HG03064 (cell line): ENCODE results near the gene SELENOT.
A peak's percentile ranks its signal among the peaks of the same experiment; 100 is the strongest.
"Not testable (repeated sequence)": the region's sequence is repeated elsewhere in the genome, so short reads cannot be mapped to it uniquely, and the experiment has no call there.

ENCODE experiments used
- ATAC-seq: cut with Tn5 transposase; IDR thresholded peaks from one replicate; pipeline ENCODE4 v1.9.1; 2021; ENCODE audit warnings: low read depth; ENCODE audit not compliant: unreplicated experiment

Gene SELENOT, protein sequence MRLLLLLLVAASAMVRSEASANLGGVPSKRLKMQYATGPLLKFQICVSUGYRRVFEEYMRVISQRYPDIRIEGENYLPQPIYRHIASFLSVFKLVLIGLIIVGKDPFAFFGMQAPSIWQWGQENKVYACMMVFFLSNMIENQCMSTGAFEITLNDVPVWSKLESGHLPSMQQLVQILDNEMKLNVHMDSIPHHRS

DNA sequence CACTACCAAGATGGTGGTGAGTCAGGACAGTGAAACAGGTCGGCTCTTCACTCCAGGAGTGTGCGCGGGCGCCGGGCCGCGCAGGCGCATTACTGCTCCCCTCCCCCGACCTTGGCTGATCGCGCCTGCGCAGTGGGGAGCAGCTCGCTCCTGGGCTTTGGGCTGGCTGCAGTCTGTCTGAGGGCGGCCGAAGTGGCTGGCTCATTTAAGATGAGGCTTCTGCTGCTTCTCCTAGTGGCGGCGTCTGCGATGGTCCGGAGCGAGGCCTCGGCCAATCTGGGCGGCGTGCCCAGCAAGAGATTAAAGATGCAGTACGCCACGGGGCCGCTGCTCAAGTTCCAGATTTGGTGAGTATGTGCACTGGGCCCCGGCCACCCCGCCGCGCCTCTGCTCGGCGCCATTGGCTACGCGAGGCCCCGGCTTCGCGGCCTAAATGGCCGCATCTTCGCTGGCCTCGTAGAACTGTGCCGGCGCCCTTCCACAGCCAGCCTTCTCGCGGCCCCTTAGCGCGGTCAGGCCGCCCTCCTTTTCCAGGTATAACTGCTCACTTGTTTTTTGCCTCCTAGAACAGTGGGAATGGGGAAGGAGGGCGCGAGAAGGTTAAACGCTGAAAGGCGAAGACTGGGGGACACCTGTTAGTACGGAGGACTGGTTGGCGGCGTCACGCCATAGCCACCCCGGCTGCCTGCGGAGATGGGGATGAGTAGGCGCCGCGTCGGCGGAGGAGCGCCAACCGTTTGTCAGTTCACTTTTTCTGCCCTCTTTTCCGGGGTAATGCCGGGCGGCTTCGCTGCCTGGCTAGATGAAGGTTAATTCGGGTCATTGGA lies at the start of gene SELENOT:
Gene SELENOT, plus strand, starts transcription at position 169 of the 827 bp plus-strand sequence. Its CDS starts 42 bp downstream, at position 211.
- peak; percentile 54 for ATAC-seq

DNA sequence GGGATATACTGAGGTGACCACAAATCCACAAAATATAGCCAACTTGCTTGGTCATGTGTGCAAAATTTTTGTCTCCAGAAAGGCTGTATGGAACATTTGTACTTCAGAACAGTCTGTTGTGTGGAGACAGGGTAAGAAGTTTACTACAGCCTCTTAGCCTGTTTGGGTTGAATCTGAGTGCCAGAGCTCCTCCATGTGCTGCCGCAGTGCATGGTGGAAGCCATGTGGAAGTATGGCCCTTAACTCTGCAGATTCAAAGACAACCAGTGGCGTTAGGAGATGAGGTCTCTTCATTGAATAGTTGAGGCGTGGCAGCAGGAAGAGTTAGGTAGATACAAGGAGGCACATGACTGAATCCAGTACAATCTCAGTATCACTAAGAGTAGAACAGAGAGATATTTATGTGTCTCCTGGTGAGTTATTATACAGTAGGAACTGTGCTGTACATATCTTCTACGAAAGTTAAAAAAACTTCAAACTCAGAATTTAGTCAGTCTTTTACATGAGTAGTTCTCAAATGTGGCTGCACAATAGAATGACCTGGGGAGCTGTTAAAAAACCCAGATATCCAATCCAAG lies 47.2 kb upstream of the SELENOT start:
- ATAC-seq: no peak

GRCh38 chr3:150556792-150557191 lies 46.3 kb upstream of the SELENOT start:
- ATAC-seq: no peak

DNA sequence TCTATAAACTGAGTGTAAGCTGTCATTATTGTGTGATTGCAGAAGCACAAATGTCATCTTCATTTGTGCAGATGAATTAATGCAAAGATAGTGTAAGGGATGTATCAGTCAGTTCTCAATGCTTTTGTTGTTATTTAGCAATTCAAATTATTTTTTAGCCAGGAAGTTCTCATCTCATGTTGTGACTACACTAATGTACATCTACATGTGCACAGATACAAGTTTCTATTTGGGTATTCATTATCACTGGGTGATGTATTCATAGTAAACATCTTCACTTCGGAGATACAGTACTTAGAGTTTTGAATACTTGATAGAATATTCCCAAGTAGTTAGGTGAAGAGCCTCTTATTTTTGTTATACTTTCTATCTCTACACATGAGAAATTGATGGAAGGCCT lies 45.4 kb upstream of the SELENOT start:
- no peak for ATAC-seq

DNA sequence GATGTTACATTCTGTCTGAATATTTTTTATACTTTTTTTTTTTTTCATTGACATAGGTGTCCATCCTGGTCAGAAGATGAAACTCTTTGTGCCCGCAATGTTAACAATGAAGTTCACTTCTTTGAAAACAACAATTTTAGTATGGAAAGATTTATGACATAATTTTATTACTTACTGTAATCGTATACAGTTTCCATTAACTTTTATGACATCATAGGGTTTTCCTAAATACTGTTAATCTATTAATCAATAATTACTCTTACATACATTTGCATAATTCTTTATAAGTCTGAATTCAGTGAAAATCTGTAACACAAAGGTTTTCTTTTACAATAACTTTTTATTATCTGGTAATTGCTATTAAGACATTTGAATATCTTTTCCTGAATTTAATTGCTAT lies 38.9 kb upstream of the SELENOT start:
- ATAC-seq: no peak

DNA sequence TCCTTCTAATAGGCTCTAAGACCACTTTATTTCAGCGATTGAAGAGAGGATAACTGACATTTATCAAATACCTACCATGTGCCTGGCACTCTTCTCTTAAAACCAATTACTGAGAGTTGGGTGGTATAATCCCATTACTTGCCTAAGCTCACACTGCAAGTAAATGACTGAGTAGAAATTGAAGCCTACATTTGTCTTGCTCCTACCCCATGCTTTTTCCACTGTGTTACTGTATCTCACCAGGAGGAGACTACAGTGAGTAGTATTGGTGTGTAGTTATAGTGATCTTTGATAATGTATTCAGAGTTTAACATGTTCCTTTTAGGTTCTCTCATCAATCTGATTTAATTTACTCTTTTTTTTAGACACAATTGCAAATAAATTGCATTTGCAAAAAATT lies 35.8 kb upstream of the SELENOT start:
- ATAC-seq: no peak

DNA sequence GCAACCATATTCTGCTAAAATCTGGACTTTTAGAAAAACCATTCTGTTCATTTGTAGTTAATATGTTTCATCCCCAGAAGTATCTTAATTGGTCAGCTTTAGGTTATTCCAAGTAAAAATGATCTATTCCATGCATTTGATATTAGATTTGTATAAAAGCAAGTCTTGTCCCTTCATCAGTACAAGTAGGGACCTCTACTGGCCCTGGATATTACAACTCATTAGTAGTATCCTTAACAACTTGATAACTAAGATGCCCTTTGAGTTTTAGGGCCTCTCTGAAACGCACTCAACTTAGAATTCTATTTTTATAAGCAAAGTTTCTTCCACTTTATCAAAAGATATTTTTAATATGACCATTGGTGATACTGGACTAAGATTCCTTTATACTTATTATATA lies 25.3 kb upstream of the SELENOT start:
- ATAC-seq: no peak

DNA sequence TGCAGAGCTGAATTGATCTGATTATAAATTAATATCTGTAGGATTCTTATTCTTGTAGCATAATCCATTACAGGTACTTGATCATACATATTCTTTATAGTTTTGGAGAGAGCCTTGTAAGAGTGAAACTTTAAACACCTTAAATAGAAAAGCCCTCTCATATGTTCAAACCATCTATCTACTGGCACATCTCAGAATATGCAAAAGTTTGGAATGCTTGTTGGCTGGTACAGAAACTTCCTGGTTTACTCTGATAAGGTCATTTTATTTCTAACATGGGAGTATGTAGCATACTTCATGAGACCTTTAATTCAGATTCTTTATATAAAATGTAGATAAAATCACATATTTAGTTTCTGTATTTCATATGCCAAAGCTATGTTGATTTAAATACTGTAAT lies 21.9 kb upstream of the SELENOT start:
- no peak for ATAC-seq

GRCh38 chr3:150582620-150583019 lies 20.5 kb upstream of the SELENOT start:
- ATAC-seq: peak; percentile 76

DNA sequence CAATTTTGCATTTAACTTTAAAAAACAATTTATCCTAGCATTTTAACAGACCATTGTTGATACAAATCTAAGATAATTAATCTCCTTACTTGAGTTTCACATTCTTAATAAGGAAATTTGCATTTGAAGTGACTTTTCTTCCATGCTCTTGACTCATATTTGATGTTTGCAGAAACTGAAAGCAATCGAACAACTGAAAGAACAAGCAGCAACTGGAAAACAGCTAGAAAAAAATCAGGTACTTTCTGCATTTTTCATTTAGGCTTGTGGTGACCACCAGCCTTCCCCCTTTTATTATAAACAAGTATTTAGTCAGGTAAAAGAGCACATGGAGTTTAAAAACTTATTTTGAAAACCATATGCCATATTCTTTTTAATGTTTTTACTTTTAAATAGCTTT lies 20.1 kb upstream of the SELENOT start:
- ATAC-seq: peak; percentile 70

DNA sequence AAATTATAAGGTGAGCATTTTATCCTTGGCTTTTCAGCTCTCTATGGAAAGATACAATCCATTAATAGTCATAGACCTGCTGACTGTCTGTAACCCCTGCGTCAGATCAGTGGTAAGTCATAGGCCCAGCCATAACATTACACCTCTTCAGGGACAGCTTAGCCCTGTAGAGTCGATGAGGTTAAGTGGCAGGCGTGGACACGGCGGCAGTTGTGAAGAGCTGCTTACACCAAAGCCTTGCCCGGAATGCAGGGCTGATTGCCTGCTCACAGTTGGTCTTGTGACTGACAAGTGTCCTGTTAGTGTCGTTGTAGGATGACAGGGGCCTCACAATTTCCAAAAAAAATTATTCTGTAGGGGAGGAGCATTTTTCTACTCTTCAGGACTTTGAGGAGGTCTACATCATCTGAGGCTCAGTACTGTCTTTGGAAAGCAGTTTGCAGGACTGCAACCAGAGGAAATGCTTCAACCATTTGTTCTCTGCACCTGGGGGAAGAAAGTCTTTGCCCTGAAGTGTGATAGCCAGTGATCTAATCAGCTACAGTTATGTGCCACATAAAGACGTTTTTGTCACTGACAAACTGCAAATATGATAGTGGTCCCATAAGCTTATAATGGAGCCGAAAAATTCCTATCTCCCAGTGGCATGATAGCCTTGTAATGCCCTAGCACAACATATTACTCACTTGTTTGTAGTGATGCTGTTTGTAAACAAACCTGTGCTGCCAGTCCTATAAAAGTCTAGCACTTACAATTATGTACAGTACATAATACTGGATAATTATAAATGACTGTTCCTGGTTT lies 14.9 kb upstream of the SELENOT start:
- ATAC-seq: no peak

GRCh38 chr3:150589759-150590158 lies 13.4 kb upstream of the SELENOT start:
- no peak for ATAC-seq

GRCh38 chr3:150594150-150594549 lies 9.0 kb upstream of the SELENOT start:
- no peak for ATAC-seq

GRCh38 chr3:150597646-150598045 lies 5.5 kb upstream of the SELENOT start:
- no peak for ATAC-seq

GRCh38 chr3:150599611-150600297 lies 3.4 kb upstream of the SELENOT start:
- no peak for ATAC-seq

- not testable (repeated sequence) for ATAC-seq
Measured at GRCh38 chr3:150600647-150601530, 2.2 kb upstream of the SELENOT start.

- ATAC-seq: peak; percentile 5
Measured at GRCh38 chr3:150602426-150603152, 532 bp upstream of the SELENOT start.

DNA sequence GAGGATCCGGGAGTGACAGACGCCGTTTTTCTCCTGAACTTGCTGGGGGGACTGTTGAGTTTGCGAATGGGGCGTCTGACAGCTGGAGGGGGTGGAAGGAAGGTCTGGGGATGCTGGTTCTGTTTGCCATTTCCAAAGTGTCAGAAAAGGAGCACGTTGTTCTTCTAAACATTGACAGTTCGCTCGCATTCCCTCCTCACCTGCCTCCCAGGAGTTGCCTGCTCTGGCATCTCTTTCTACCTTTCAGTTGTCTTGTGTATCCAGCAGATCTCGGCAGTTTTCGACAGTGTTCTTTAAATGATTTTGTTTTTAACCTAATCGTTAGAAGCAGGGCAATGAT lies 829 bp downstream of the SELENOT start:
- ATAC-seq: no peak
